Stomach (tissue), 9 donors: ENCODE results near the gene THUMPD2. TPM values are rescaled to one million over a fixed set of nuclear protein-coding genes. Genes with fewer than 3 reads are reported as not detected.

Experiments
- DNase-seq, 2 donors: peaks; one replicate each; pipeline versions ENCODE4 v3.0.0 to v3.0.0-alpha.2; 2013 to 2019
- H3K27ac ChIP-seq, 5 donors: fragments of 200-600 bp in 4 of 5; sonication (generic) in 4 of 5; one replicate each; pipeline ENCODE4 v1.5.1; 2013 to 2019; ENCODE audit warnings: mild to moderate bottlenecking in 1 of 5, moderate library complexity in 1 of 5
- H3K27me3 ChIP-seq, 3 donors: fragments of 200-600 bp; sonication (generic); one replicate each; pipeline ENCODE4 v1.5.1; 2017 to 2019; ENCODE audit warnings: mixed run types in 1 of 3
- H3K36me3 ChIP-seq, 4 donors: fragments of 200-600 bp; sonication (generic); 1 replicate in 3 of 4; 2 replicates in 1 of 4; pipeline ENCODE4 v1.5.1; 2016 to 2019
- H3K4me1 ChIP-seq, 4 donors: fragments of 200-600 bp; sonication (generic); one replicate each; pipeline ENCODE4 v1.5.1; 2016 to 2019
- H3K4me3 ChIP-seq, 4 donors: fragments of 200-600 bp; sonication (generic) in 3 of 4; one replicate each; pipeline ENCODE4 v1.5.1; 2016 to 2019; ENCODE audit warnings: mild to moderate bottlenecking in 1 of 4
- H3K9me3 ChIP-seq, 4 donors: fragments of 200-600 bp; sonication (generic); one replicate each; pipeline ENCODE4 v1.5.1; 2016 to 2019
- CTCF ChIP-seq, 7 experiments: fragments of 450-650 bp in 4 of 7; fragments of 200-600 bp in 3 of 7; sonication (generic) in 3 of 7; IDR thresholded peaks; one replicate each; pipeline ENCODE4 v1.5.1; 2016 to 2019; ENCODE audit warnings: antibody characterized with exemption in 7 of 7, control low read depth in 2 of 7, mild to moderate bottlenecking in 1 of 7
- EP300 ChIP-seq: sonication (generic); formaldehyde crosslinking; IDR thresholded peaks from one replicate; pipeline ENCODE4 v1.6.1; 2017; ENCODE audit warnings: antibody characterized with exemption
- POLR2A ChIP-seq, 4 donors: fragments of 450-650 bp; IDR thresholded peaks; one replicate each; pipeline ENCODE4 v1.6.1; 2016; ENCODE audit warnings: antibody characterized with exemption in 4 of 4, control low read depth in 2 of 4, mild to moderate bottlenecking in 1 of 4, moderate library complexity in 1 of 4
- POLR2AphosphoS5 ChIP-seq, 3 donors: sonication (generic); formaldehyde crosslinking; IDR thresholded peaks; one replicate each; pipeline ENCODE4 v1.6.1; 2016; ENCODE audit warnings: antibody characterized with exemption in 3 of 3
- WGBS, 5 donors: extraction: QIAGEN DNeasy Blood & Tissue Kit in 3 of 5; methylation state at CpG; one replicate each; pipeline versions ENCODE4 v1.1.5 to v1.1.7; 2013 to 2018; 5-methylcytosine and 5-hydroxymethylcytosine counted together
- intact Hi-C: fragments of 100-400 bp; cut with DNase I; formaldehyde crosslinking; loops from one replicate; pipeline ENCODE4 v1.15.1; 2023; ENCODE audit warnings: low total_unique reads
- polyA plus RNA-seq, 3 donors: library from polyadenylated mRNA; stranded (reverse); fragments of 200-250 nt; gene quantifications; one replicate each; pipeline ENCODE4 v1.2.3, GENCODE V29; 2013
- total RNA-seq, 5 donors: library from RNA; depleted of rRNA; stranded (reverse); fragments of >200 nt; gene quantifications; one replicate each; pipeline versions ENCODE4 v1.1.0 to v1.2.3, GENCODE V29; 2014 to 2016
- donor health status: healthy with polysubstance abuse.
- donor health status: Bipolar disorder and iron deficiency.
- donor health status: healthy.

Gene THUMPD2
- total and polyA plus RNA-seq, 8 donors = 4.3 to 30.1 (median 11.0) TPM

DNA sequence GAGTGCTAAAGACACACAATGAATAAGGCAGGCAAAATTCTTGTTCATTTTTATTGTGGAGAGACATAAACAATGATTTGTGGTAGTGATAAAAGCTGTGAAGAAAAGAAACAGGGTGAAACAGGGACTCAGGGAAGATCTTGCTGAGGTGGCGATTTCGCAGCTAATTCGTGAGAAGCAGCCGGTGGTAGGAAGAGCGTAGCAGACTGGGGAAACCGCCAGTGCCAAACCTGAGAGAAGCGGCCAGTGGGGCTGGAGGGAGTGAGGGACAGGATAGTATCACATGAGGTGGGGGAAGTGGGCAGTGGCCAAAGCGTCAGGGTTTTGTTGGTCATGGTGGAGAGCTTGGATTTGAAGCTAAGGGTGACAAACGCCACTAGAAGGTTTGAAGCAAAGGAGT lies 71.1 kb downstream of the THUMPD2 start:
- Histone ChIP-seq H3K4me1 (no peaks in the 10 kb centered on the region), H3K36me3 (no peaks in the 10 kb centered on the region), H3K4me3 (no peak overlapping the region), H3K9me3 (no peaks in the 10 kb centered on the region), H3K27ac (no peak overlapping the region), H3K27me3 (no peaks in the 10 kb centered on the region)
- intact Hi-C loops = no loop called here
- 96 to 98% (median 97%) methylated on average over 9 of the region's 9 CpGs for WGBS, 5 donors
- no peak for DNase-seq
- TF ChIP-seq POLR2A (IDR thresholded peaks at IDR 0.05) (no peak), POLR2AphosphoS5 (IDR thresholded peaks at IDR 0.05) (no peak)

DNA sequence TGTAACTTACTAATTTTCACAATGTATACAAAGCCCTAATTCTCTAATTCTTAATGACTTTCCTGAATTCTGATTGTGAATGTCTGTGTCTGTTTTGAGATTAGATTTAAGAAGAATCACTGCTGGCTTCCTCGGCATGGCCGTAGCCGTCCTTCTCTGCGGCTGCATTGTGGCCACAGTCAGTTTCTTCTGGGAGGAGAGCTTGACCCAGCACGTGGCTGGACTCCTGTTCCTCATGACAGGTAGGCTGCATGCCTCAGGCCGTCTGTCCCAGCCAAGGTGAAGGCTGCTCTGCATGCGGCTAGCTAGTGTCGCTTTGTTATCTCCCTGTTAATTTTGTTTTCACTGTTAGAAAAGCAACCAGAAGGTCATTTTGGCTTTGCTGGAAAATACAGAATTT lies 72.1 kb downstream of the THUMPD2 start:
- DNase-seq = no peak
- no peak overlapping the region for H3K27ac ChIP-seq
- TF ChIP-seq POLR2AphosphoS5 (IDR thresholded peaks at IDR 0.05) (no peak), EP300 (no peak), CTCF (IDR thresholded peaks at IDR 0.05) (no peak), POLR2A (IDR thresholded peaks at IDR 0.05) (no peak)
- whole genome bisulfite sequencing, 5 donors = 92 to 97% (median 94%) methylated on average over 8 of the region's 8 CpGs
- intact Hi-C loops = no loop called here
- no peak overlapping the region for H3K4me3 ChIP-seq
- H3K27me3 ChIP-seq = no peaks in the 10 kb centered on the region
- no peaks in the 10 kb centered on the region for H3K36me3 ChIP-seq
- no peaks in the 10 kb centered on the region for H3K4me1 ChIP-seq
- peaks cover 0 to 7% (median 2%) of the 10 kb centered on the region in 4 donors for H3K9me3 ChIP-seq

DNA sequence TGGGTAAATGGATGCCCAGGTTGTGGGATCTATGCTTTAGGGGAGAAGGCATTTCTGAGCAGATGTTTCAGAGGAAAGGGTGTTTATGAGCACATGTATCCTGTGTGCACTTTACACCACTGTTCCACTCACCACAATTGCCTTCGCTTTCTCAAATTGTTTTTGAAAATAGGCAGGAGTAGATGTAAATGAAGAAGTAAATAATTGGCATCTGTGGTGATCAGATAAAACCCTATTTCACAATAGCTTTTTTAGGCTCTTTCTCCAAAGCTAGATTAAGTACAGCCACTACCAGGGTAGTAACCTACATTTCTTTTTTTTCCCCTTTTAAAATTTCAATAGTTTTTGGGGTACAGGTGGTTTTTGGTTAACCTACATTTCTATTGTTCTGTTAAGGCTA lies 72.7 kb downstream of the THUMPD2 start:
- H3K36me3 ChIP-seq = no peaks in the 10 kb centered on the region
- WGBS, 5 donors = 81 to 97% (median 90%) methylated on average over 1 of the region's 1 CpG
- no peaks in the 10 kb centered on the region for H3K27me3 ChIP-seq
- H3K4me3 ChIP-seq = no peak overlapping the region
- intact Hi-C loops = no loop called here
- H3K4me1 ChIP-seq = no peaks in the 10 kb centered on the region
- no peak for TF ChIP-seq EP300
- no peak for TF ChIP-seq POLR2AphosphoS5 (IDR thresholded peaks at IDR 0.05)
- no peak for TF ChIP-seq CTCF (IDR thresholded peaks at IDR 0.05)
- no peak for TF ChIP-seq POLR2A (IDR thresholded peaks at IDR 0.05)
- no peak overlapping the region for H3K27ac ChIP-seq
- no peak for DNase-seq
- peaks cover 0 to 14% (median 7%) of the 10 kb centered on the region in 4 donors for H3K9me3 ChIP-seq

- intact Hi-C loops = no loop called here
- H3K36me3 ChIP-seq = no peaks in the 10 kb centered on the region
- peaks cover 0 to 20% (median 11%) of the 10 kb centered on the region in 4 donors for H3K9me3 ChIP-seq
- H3K27ac ChIP-seq = no peak overlapping the region
- WGBS, 5 donors = 39 to 59% (median 54%) methylated on average over 4 of the region's 4 CpGs
- no peaks in the 10 kb centered on the region for H3K27me3 ChIP-seq
- no peak for TF ChIP-seq POLR2A (IDR thresholded peaks at IDR 0.05)
- TF ChIP-seq CTCF (IDR thresholded peaks at IDR 0.05) = no peak
- no peak for TF ChIP-seq POLR2AphosphoS5 (IDR thresholded peaks at IDR 0.05)
- TF ChIP-seq EP300 = no peak
- DNase-seq = no peak
- no peak overlapping the region for H3K4me3 ChIP-seq
- no peaks in the 10 kb centered on the region for H3K4me1 ChIP-seq
Observed at GRCh38 chr2:39705638-39706037, 73.4 kb downstream of the THUMPD2 start.

- intact Hi-C loops = no loop called here
- no peak for TF ChIP-seq EP300
- TF ChIP-seq POLR2AphosphoS5 (IDR thresholded peaks at IDR 0.05) = no peak
- TF ChIP-seq CTCF (IDR thresholded peaks at IDR 0.05) = no peak
- no peak for TF ChIP-seq POLR2A (IDR thresholded peaks at IDR 0.05)
- WGBS, 5 donors = 57 to 77% (median 68%) methylated on average over 3 of the region's 3 CpGs
- H3K27ac ChIP-seq = no peak overlapping the region
- DNase-seq = no peak
- peaks cover 0 to 20% (median 11%) of the 10 kb centered on the region in 4 donors for H3K9me3 ChIP-seq
- no peak overlapping the region for H3K4me3 ChIP-seq
- no peaks in the 10 kb centered on the region for H3K4me1 ChIP-seq
- no peaks in the 10 kb centered on the region for H3K36me3 ChIP-seq
- no peaks in the 10 kb centered on the region for H3K27me3 ChIP-seq
Observed at GRCh38 chr2:39704540-39704939, 74.5 kb downstream of the THUMPD2 start.
